GM19351 (cell line): ENCODE results near the gene TNRC6C.
"Not testable (repeated sequence)": the region's sequence is repeated elsewhere in the genome, so short reads cannot be mapped to it uniquely, and the experiment has no call there.

Source experiments
- ATAC-seq: cut with Tn5 transposase; IDR thresholded peaks from one replicate; pipeline ENCODE4 v1.9.1; 2021; ENCODE audit warnings: mild to moderate bottlenecking, moderate library complexity; ENCODE audit not compliant: unreplicated experiment

The TNRC6C gene

GRCh38 chr17:78072961-78073360 is 114.5 kb downstream of the TNRC6C start:
- no peak for ATAC-seq

DNA sequence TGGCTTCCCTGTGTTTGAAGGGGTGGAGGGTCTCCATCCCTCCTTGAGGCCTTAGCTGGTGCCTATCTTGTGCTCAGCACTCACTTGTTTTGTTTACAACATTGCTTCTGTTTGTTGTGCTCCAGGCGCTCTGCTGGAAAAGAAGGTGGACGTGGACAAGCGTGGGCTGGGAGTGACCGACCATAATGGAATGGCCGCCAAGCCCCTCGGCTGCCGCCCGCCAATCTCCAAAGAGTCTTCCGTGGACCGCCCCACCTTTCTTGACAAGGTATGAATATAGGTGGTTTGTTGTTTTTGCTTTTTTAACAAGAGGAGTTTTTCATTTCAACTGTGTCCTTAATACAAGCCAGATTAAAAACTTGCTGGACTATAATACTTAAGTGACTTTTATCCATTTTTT is 116.5 kb downstream of the TNRC6C start:
- no peak for ATAC-seq

DNA sequence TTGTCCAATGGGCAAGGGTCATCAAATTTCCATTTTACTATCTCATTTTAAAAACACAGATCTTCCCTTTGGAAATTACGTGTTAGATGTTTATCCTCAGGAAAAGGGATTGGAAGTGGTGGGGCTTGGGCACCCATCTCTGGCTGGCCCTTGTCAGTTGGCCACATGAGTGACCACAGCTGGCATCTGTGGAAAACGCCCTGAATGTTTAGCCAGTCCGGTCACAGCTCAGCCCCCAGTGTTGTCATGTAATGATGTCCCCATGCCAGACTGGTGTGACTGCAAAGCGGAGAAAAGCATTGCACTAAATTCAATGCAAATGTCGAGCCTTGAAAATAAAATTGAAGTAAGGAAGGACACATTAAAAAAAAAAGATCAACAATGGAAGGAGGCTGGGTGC is 117.0 kb downstream of the TNRC6C start:
- ATAC-seq: no peak

GRCh38 chr17:78079253-78079652 is 120.8 kb downstream of the TNRC6C start:
- ATAC-seq: no peak

DNA sequence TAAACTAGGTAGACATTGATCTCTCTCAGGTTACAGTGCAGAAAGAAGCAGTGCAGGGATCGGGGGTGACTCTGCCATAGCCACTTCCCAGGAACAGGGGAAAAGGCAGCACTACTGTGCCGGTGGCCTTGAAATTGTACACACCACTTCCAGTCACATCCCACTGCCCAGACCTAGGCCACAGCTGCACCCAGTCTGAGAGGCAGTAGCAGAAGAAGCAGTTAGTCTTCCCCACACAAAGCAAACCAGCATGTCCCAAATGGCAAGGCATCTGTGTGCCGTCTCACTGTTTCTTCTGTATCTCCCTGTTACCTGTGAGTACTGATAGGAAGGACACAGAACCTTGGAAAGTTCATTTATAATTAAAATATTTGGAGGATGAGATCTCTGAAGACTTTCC is 123.0 kb downstream of the TNRC6C start:
- ATAC-seq: no peak

GRCh38 chr17:78082355-78082872 is 123.9 kb downstream of the TNRC6C start:
- not testable (repeated sequence) for ATAC-seq

DNA sequence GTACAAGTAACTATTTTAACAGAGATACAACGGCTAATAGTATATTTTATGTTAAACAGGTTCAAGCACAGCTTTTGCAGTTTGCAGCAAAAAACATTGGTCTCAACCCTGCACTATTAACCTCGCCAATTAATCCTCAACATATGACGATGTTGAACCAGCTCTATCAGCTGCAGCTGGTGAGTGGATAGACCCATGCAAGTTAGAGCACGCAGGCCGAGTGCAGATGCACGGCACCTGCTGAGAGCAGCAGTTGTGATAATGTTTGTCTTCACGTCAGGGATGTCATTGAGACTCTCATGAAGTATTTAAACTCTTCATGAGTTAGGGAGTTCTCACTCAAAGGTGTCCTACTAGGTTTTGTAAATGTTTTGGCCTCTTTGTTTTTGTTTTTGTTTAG is 124.5 kb downstream of the TNRC6C start:
- ATAC-seq: no peak

- no peak for ATAC-seq
These were observed 128.2 kb downstream of the TNRC6C start for GRCh38 chr17:78086740-78087139.

- no peak for ATAC-seq
These were observed 130.0 kb downstream of the TNRC6C start for GRCh38 chr17:78088529-78088928.

DNA sequence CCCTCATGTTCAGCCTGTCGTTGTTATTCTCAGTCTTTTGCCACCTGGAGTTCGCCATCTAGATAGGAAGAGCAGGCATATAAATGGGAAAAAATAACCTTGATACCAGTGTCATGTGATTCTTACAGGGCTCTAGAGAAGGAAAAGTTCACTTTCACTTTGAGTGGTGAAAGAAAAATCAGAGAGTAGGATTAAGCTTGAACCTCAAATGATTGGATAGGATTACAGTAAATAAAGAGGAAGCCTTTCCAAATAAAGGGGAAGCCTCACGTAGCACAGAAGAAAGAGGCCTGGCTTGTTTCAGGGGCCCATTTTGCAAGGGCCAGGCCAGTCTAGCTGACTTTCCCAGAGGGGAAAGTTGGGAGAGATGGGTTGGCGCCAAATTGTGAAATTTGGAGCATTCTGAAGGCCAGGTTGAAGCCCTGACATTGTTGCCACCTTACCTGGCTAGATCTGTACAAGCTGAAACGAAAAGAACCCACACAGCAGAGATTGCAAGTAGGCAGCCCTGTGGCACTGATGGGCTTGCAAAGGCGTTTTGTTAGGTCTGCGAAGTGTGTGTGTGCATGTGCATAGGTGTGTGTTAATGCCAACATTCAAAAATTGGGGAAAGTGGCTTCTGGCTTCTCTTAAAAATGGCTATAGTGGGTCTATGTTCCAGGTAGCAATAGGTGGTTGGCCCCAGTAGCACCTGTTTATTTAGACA is 131.2 kb downstream of the TNRC6C start:
- ATAC-seq: no peak

DNA sequence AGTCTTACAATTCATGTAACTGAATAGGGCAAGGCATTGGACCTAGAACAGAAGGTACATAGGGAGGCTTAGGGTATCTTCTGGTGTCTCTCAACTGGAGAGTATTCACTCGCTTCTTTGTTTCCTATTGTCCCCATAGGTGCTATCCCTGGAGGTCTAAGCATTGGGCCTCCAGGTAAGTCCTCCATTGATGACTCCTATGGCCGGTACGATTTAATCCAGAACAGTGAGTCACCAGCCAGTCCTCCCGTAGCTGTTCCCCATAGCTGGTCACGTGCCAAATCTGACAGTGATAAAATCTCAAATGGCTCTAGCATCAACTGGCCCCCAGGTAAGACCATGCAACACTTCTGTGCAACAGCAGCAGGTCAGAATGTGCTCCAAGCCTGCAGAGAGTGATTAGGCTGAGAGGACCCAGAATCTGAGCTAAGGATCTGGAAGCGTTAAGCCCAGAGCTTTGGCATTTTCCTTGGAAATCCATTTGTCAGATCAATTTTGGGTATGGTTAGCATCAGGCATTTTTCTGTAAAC is 134.4 kb downstream of the TNRC6C start:
- ATAC-seq: no peak

DNA sequence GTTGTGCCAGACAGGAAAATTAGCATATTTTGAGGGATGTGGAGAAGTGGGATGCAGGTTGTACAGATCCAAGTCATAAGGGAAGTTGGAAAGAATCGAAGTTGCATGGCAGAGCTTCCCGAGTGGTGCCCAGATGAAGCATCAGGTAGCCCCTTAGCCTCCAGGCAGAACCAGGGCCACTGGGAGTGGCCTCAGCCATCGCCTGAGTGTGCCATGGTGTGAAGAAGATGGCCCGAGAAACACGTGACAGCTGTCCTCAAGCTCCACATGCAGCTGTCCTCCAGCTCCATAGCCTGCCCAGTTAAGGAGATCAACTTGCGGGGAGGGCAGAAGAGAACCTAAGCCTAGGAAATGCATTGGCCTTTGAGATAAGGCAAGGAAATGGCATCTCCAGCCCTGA is 136.5 kb downstream of the TNRC6C start:
- no peak for ATAC-seq

GRCh38 chr17:78096093-78096492 is 137.6 kb downstream of the TNRC6C start:
- ATAC-seq: no peak

GRCh38 chr17:78101112-78101511 is 142.6 kb downstream of the TNRC6C start:
- no peak for ATAC-seq

DNA sequence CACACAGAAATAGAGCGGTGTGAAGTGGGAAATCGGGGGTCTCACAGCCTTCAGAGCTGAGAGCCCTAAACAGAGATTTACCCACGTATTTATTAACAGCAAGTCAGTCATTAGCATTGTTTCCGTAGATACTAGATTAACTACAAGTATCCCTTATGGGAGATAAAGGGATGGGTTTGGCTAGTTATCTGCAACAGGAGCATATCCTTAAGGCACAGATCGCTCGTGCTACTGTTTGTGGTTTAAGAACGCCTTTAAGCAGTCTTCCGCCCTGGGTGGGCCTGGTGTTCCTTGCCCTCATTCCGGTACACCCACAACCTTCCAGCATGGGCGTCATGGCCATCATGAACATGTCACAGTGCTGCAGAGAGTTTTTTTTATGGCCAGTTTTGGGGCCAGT is 143.0 kb downstream of the TNRC6C start:
- no peak for ATAC-seq

GRCh38 chr17:78103311-78103710 is 144.8 kb downstream of the TNRC6C start:
- no peak for ATAC-seq

GRCh38 chr17:78104540-78104941 is 146.0 kb downstream of the TNRC6C start:
- no peak for ATAC-seq

DNA sequence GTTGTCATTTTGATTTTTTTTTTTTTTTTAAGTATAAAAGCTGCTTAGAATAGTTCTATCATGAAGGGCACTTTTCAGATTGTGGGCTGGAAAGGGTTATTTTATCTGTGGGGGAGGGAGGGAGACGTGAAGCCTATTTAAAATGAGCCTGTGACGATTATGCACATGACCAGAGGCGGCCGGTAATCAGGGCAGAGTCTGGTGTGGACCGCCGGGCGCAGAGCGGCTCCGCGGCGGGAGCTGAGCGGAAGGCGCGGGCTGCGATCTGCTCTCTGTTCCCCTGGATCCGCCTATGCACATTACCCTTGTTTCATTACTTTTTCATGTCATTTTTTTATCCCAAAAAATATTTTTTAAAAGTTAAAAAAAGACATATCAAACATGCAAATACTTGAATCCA is 146.6 kb downstream of the TNRC6C start:
- ATAC-seq: no peak

DNA sequence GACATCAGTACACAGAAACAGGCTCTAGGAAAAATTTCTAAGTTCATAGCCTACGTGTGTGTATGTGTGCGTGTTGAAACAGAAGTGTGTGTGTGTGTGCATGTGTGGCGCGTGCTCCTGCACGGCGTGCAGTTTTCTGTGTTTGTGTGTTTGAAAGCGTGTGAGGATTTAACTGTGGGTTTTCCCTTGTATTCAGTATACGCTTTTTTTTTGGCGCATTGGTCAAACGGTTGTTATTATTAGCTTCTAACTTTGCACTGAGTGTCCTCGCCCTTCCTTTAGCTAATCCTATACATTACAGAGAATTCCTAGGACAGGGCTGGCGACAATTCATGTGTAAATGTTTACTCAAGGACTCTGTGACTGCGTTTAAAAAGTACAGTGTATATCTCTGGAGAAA is 147.0 kb downstream of the TNRC6C start:
- ATAC-seq: no peak

DNA sequence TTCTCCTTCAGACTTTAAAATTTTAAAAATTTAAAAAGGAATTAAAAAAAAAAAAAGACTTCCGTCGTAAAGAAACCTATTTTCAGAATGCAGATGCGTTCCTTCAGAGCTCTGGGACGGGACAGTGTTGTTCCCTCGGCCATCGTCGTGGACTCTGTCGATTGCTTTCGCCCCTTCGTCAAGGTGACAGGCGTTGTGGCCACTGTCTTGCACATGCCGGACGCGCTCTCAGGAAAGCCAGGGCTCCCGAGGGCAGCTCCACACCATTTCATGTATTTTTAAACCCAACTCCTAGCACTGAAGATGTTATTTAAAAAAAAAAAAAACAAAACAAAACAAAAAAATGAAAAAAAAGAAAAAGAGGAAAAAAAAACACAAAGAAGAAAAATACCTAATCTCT is 147.7 kb downstream of the TNRC6C start:
- no peak for ATAC-seq

DNA sequence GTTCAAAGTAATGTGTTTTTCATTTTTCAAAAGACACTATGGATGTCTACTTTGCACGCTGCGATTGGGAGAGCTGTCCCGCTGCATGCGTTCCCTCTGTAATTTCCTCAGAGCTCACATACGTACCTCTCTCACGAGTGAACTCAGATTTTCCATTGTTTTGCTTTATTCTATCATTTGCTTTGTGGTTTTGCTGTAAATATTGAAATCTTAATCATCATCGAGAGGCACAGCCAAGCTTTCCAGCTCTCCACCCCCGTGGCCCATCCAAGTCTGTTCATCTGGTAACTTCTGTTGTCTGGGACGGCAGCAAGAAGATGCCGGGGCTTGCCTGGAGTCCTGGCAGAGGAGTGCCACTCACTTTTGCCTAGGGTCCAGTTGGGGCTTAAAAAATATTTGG is 149.0 kb downstream of the TNRC6C start:
- no peak for ATAC-seq

DNA sequence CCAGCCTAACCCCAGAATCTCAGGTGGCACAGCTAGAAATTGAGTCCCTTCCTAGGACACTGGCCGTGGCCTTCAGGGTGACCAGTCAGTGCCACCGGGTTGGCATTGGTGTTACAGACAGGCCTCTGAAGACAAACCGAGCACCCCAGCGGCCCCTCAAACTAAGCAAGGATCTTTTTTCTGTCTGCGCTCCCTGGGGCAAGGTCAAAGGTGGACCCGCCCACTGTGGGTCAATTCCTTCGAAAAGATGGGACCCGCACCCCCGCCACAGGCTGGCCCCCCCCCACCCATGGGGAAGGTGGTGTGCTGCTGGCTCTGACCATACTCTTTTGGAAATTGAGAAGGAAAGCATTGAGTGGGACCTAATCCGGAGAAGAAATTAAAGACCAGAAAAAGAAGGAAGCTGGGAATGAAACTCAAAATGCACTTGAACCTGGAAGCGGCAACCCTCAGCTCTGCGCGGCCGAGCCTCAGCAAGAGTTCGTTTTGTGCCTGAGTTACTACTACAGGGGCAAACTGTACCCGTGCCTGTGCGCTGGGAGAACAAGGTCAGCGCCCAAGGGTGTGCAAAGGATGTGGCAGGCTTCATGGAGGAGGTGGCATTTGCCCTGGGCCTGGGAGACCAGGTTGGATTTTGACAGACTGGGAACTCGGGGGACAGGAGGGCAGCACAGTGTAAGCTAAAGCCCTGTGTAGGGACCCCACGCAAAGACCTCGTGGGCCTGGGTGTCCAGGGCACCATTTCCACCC is 149.6 kb downstream of the TNRC6C start:
- ATAC-seq: no peak
